ENCODE results near the gene PHRF1.

The PHRF1 gene

GRCh38 chr11:623349-623869, 47.1 kb downstream of the PHRF1 start:
- Histone ChIP-seq H4K20me1 (ENCODE audit: insufficient read depth, low read length) (no peaks in the 10 kb centered on the region), H3K27me3 (ENCODE audit: low read depth, low read length) (no peaks in the 10 kb centered on the region), H2AFZ (ENCODE audit: low read depth, low read length) (no peak overlapping the region), H3K36me3 (replicated peaks; ENCODE audit: low read depth, low read length) (no peaks in the 10 kb centered on the region), H3K4me2 (ENCODE audit: low read length) (no peak overlapping the region), H3K9ac (ENCODE audit: low read length) (no peak overlapping the region), H3K9me3 (ENCODE audit: insufficient read depth, low read length) (no peaks in the 10 kb centered on the region), H3K79me2 (ENCODE audit: low read length) (no peaks in the 10 kb centered on the region), H3K4me1 (ENCODE audit: low read length) (peaks cover 4% of the 10 kb centered on the region; the same call in 1 of the 2 replicates), H3K4me3 (ENCODE audit: low read length) (no peak overlapping the region), H3K27ac (ENCODE audit: low read length) (no peak overlapping the region)
- TF ChIP-seq, protein P1, sequence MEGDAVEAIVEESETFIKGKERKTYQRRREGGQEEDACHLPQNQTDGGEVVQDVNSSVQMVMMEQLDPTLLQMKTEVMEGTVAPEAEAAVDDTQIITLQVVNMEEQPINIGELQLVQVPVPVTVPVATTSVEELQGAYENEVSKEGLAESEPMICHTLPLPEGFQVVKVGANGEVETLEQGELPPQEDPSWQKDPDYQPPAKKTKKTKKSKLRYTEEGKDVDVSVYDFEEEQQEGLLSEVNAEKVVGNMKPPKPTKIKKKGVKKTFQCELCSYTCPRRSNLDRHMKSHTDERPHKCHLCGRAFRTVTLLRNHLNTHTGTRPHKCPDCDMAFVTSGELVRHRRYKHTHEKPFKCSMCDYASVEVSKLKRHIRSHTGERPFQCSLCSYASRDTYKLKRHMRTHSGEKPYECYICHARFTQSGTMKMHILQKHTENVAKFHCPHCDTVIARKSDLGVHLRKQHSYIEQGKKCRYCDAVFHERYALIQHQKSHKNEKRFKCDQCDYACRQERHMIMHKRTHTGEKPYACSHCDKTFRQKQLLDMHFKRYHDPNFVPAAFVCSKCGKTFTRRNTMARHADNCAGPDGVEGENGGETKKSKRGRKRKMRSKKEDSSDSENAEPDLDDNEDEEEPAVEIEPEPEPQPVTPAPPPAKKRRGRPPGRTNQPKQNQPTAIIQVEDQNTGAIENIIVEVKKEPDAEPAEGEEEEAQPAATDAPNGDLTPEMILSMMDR (IDR thresholded peaks at IDR 0.05; ENCODE audit: low read depth, low read length) = no peak
- TF ChIP-seq EZH2phosphoT487 (IDR thresholded peaks at IDR 0.05; ENCODE audit: low read depth) = no peak

DNA sequence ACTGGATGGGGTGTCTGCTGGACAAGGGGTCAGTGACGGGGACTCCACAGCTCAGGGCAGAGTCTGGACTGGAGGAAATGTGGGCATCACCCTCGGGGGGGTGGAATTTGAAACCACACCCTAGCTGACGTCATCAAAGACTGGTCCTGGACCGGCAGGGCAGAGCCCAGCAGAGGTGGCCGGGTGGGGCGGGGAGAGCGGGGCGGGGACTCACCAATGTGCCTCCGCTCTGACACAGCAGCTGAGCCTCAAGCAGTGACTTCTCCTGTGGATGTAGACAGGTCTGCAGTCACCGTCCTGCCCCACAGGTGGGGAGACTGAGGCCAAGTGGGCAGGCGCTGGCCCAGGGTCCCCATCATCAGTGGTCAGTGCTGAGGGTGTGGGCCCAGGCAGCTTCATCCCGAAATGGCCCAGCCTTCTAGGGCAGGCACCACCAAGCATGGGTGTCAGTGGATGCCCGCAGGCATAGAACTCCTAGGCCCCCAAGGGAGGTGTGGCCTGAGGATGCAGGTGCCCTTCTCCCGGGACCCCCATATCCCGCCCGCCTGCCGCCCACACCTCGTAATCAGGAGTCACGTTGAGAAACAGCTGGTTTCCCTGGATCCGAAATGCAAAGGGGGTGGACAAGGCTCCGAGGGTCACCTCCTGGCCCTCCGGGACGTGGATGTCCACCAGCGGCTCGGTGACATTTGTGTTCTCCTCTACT, 47.9 kb downstream of the PHRF1 start:
- TF ChIP-seq EZH2phosphoT487 (IDR thresholded peaks at IDR 0.05; ENCODE audit: low read depth) = no peak
- TF ChIP-seq, protein P1 (IDR thresholded peaks at IDR 0.05; ENCODE audit: low read depth, low read length) = no peak
- no peak overlapping the region for H3K9ac ChIP-seq (ENCODE audit: low read length)
- H3K79me2 ChIP-seq (ENCODE audit: low read length) = no peaks in the 10 kb centered on the region
- H3K9me3 ChIP-seq (ENCODE audit: insufficient read depth, low read length) = no peaks in the 10 kb centered on the region
- no peaks in the 10 kb centered on the region for H4K20me1 ChIP-seq (ENCODE audit: insufficient read depth, low read length)
- H3K4me1 ChIP-seq (ENCODE audit: low read length) = peaks cover 11% of the 10 kb centered on the region
- no peak overlapping the region for H3K27ac ChIP-seq (ENCODE audit: low read length)
- H2AFZ ChIP-seq (ENCODE audit: low read depth, low read length) = no peak overlapping the region
- no peak overlapping the region for H3K4me3 ChIP-seq (ENCODE audit: low read length)
- no peaks in the 10 kb centered on the region for H3K27me3 ChIP-seq (ENCODE audit: low read depth, low read length)
- H3K36me3 ChIP-seq (replicated peaks; ENCODE audit: low read depth, low read length) = no peaks in the 10 kb centered on the region
- H3K4me2 ChIP-seq (ENCODE audit: low read length) = no peak overlapping the region

DNA sequence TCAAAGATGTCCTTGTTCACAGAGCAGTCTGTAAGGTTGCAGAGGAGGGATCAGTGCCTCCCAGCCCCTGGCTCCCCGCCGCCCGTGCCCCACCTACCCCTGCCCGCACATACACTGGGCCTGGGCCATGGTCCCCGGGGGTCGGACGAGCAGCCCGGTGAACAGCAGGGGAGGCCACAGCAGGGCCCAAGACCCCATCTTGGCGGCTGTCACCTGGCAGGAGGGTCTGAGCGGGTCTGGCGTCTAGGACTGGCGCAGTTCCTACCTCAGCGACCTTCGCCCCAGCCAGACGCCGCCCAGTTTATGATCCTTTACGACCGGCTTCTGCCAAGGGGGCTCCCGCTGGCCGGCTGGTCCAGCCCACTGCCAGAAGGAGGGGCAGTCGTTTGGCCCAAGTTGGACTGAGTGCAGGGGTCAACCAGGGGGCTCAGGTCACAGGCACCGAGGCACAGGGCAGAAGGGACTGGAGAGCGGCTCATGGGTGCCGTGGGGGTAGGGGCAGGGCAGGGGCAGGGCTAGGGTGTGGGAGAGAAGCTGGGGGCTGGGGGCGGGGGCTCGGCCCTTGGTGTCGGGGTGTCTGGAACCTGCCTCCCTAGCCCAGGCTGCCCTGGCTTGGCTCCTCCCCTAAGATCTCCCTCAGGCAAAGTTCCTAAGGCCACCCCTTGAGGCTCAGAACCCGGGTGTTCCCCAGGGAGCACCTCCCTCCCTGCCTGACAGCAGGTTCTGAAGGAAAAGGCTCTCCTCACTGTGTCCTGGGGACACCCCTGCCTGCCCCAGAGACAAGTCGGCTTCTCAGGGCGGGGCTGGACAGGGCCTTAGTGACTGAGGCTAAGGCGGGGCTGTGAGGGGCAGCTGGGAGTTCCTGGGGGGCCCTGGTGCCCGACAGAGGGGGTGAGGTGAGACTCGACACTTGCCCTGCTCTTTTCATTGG, 48.7 kb downstream of the PHRF1 start, which contains the start of gene CDHR5:
Gene CDHR5, minus strand, starts transcription at position 251 of the 931 bp plus-strand sequence. Its CDS starts 53 bp downstream, at position 198.
- Histone ChIP-seq H3K27me3 (ENCODE audit: low read depth, low read length) (no peaks in the 10 kb centered on the region), H3K27ac (ENCODE audit: low read length) (no peak within 1 kb of the TSS), H3K79me2 (ENCODE audit: low read length) (no peaks in the 10 kb centered on the region), H3K4me1 (ENCODE audit: low read length) (peaks cover 18% of the 10 kb centered on the region), H3K9me3 (ENCODE audit: insufficient read depth, low read length) (no peaks in the 10 kb centered on the region), H2AFZ (ENCODE audit: low read depth, low read length) (no peak within 1 kb of the TSS), H4K20me1 (ENCODE audit: insufficient read depth, low read length) (no peaks in the 10 kb centered on the region), H3K4me3 (ENCODE audit: low read length) (no peak within 1 kb of the TSS), H3K9ac (ENCODE audit: low read length) (no peak within 1 kb of the TSS), H3K36me3 (replicated peaks; ENCODE audit: low read depth, low read length) (no peaks in the 10 kb centered on the region), H3K4me2 (ENCODE audit: low read length) (no peak within 1 kb of the TSS)
- TF ChIP-seq EZH2phosphoT487 (IDR thresholded peaks at IDR 0.05; ENCODE audit: low read depth) = no peak
- TF ChIP-seq, protein P1 (IDR thresholded peaks at IDR 0.05; ENCODE audit: low read depth, low read length) = no peak

Measured in OCI-LY3 (cell line).